ENCODE measurements around the gene DRC3.

GRCh38 chr17:17989081-17989480 lies 16.4 kb downstream of the DRC3 start:
- TF ChIP-seq CTCF (IDR thresholded peaks at IDR 0.05; ENCODE audit: poor library complexity) (no peak), EZH2 (IDR thresholded peaks at IDR 0.05; ENCODE audit: borderline replicate concordance) (no peak)
